HG02981 (cell line): ENCODE data around the gene ODAD4.

Source experiments
- ATAC-seq: cut with Tn5 transposase; IDR thresholded peaks from one replicate; pipeline ENCODE4 v1.9.1; 2021; ENCODE audit warnings: mild to moderate bottlenecking, moderate library complexity; ENCODE audit not compliant: unreplicated experiment

Gene ODAD4

DNA sequence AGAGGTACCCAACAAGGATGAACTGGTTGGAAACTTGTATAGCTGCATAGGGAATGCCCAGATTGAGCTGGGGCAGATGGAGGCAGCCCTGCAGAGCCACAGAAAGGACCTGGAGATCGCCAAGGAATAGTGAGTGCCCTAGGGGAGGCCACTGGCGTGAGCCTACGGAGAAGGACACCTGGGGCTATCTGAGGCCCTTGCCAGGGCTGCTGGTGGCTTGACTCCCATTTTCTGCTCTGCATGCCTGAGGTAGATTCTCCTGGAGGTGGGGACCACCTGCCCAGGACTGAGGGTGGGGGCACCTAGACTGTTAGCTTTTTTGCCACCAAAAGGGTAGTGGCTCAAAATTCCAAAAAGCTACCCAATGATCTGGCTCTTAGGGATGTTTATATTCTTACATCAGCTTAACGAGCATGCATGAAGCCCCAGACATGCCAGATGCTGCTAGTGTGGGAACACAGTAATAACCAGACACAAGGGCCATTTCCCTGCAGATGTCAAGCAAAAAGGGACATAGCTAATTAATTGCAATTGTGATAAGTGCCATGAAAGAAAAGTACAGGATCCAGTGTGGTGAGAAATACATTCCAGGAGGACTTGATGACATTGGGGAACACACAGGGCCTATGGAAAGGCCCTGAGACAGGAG is 8.8 kb downstream of the ODAD4 start:
- ATAC-seq = no peak

- ATAC-seq = no peak
These were observed 9.3 kb downstream of the ODAD4 start for GRCh38 chr17:41939693-41940090.

GRCh38 chr17:41941168-41941567 is 10.8 kb downstream of the ODAD4 start:
- no peak for ATAC-seq

GRCh38 chr17:41942626-41943373 is 12.4 kb downstream of the ODAD4 start:
- ATAC-seq = no peak

DNA sequence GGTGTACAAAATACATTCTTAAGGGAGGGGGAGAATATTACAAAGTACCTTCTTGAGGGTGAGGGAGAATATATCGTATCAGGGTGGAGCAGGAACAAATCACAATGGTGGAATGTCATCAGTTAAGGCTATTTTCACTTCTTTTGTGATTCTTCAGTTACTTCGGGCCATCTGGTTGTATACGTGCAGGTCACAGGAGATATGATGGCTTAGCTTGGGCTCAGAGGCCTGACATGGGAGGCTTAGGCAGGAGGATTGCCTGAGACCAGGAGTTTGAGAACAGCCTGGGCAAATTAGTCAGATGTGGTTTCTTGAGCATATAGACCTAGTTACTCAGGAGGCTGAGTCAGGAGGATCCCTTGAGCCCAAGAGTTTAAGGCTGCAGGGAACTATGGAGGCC is 13.1 kb downstream of the ODAD4 start:
- no peak for ATAC-seq

DNA sequence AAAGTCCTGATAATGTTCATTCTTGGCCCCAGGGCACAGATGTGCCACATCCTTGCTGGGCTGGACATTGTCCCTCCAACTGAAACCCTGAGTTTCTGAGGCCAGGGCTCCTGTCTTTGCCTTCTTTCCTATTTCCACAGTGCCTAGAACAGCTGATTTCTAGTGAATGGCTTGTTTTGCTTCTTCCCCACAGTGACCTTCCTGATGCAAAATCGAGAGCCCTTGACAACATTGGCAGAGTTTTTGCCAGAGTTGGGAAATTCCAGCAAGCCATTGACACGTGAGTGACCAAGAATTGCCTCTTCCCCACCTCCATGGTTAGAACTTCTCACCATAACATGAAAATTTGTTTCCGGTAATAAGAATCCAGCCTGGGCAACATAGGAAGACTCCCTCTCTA is 14.5 kb downstream of the ODAD4 start:
- no peak for ATAC-seq

- no peak for ATAC-seq
These were observed 18.5 kb downstream of the ODAD4 start for GRCh38 chr17:41948762-41949460.

DNA sequence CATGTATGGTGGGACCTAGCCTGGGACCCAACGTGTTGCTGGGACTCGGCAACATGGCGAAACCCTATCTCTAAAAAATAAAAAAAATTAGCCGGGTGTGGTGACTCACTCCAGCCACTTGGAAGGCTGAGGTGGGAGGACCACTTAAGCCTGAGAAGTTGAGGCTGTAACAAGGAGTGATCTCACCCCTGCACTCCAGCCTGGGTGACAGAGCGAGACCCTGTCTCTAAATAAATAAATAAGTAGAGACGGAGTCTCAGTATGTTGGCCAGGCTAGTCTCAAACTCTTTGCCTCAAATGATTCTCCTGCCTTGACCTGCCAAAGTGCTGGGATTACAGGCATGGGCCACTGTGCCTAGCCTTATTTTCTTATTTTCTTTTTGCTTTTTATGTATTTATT is 26.1 kb downstream of the ODAD4 start:
- no peak for ATAC-seq

- no peak for ATAC-seq
These were observed 26.8 kb downstream of the ODAD4 start for GRCh38 chr17:41957031-41957868.

DNA sequence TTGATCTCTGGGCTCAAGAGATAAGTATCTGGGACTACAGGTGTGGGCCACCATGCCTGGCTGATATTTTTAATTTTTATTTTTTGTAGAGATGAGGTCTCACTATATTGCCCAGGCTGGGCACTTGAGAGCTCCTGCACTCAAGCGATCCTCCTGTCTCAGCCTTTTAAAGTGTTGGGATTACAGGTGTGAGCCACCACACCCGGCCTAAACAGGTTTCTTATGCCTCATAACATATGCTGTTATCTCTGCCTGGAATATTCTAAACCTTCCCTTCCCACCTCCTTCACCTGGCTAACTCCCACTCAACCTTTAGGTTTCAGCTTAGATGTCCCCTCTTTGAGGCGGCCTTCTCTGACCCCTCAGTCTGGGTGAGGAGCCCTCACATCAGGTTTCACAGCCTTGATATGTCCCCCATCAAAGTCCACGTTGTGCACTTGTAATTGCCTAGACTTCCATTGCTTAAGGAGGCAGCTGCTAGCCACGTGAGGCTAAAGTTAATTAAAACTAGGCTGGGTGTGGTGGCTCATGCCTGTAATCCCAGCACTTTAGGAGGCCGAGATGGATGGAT is 27.5 kb downstream of the ODAD4 start:
- ATAC-seq = no peak

DNA sequence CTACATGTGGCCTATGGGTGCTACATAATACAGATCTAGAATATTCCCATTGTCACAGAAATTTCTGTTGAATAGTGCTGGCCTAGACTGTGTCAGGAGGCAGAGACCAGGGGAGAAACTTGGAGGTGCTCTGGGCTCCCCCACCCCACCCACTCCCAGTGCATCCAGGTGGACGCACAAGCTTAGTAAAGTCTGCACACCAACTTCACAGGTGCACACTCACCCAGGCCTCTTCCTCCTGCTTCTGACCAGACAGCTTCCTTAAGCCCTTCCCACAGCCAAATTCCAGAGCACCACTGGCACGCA is 28.6 kb downstream of the ODAD4 start:
- ATAC-seq = no peak

DNA sequence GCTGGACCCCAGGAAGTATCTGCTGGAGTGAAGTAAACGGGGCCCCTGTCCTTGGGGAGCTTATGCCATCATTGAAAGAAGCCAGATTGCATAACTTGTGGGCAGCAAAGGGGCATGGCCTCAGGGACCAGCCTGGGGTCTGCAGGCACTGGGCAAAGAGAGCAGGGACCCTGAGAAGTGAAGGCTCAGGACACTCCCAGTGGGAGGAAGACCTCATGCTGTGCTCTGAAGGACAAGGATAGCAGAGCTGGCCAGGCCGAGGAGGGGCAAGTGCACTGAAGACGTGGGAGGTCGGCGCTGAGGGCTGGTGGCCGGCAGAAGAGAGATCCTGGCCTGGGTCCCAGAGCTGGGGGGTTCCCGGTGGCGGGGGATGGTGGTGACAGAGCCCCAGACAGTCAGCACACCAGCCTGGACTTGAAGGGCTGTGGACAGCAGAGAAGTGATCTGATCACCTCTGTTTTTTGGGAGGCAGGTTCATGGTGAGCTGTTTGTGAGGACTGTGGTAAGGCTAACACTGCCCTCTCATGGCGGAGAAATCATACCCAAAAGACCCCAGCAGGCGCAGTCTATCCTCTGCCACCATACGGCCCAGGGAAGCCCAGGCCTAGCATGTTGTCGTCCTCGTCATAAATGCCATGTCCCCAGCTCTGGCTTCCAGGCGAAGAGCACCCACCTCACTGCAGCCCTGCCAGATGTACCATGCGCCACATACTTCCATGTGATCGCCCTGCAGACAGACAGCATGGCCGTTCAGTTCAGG is 29.1 kb downstream of the ODAD4 start:
- no peak for ATAC-seq

DNA sequence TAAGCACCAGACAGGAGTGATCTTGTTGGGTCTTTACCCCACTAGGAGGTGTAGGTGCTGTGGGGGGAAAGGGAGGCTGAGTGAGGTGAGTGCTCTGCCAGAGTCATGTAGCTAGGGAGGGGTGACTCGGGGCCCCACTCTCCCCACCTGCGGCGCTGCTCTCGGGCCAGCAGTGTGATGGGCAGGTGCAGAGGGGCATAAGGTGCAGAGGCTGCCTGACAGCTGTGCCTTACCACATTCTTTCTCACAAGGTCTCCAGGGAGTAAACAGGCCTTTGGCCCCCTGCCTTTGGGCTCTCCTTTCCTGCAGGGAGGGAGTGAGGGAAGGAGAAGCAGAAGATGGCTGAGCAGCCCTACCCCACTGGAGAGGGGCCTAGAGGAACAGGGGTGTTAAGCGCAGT is 31.7 kb downstream of the ODAD4 start:
- no peak for ATAC-seq

GRCh38 chr17:41962768-41963434 is 32.5 kb downstream of the ODAD4 start:
- ATAC-seq = no peak

DNA sequence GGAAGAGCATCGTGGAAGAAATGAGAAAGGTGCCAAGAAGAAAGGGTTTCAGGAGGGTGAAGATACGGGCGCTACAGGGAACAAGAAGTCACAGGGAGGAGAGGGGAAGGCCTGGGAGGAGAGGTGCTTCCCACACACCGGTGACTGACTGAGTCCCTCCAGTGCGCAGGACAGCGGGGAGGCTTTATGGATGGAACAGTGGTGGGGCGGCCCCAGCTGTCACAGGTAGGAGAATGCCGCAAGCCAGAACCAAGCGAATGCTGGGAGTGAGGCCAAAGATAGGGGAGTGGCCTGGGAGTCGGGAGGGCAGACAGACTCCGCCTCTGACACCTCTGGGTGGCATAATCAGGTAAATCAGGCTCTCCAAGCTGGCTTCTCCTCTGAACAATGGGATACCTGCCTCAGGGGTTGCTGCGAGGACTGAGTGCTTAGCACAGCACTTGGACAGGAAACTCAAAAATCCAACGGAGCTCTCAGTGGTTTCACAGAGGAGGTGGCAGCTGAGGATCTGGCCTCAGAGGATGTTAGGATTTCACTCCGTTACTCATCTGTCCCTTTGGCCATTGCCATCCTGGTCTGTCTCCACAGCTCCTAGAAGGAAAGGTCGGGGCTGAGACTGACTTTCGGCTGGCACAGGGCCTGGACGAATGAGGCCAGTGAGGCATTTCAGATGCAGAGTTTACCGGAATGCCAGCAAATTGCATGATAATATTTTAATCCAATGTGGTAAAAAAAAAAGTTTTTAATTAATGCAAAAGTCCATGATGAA is 35.5 kb downstream of the ODAD4 start:
- ATAC-seq = no peak

DNA sequence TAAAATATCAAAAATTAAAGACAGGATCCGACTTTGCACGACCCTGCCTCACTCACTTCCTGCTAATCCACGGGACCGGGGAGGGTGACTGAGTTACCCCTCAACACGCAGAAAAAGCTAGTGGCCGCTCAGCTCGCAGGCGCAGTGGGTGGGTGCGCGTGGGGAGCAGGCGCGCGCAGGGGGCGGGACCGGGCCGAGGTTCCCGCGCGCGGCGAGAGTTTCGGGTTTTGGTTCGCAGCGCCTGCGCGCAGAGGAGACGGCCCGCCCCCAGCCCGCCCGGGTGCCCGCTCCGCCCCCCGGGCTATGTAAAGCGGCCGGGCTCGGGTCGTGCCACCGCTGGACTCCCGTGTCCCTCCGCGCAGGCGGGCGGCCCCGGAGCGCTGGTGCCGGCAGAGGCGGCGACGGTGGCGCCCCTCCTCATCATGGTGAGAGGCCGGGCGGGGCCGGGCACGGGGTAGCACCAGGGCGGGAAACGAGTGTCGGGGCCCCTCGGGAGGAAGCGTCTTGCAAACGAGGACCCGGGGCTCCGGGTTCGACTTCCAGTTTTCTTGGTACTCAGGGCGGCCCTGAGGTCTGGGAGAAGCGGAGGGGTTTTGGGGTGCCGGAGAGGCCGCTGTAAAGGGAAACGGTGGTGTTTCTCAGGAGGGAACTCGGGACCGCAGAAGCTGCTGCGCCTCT is 36.2 kb downstream of the ODAD4 start, which contains the start of gene CNP:
TSS of gene CNP (plus strand) at position 333 of the 678 bp plus-strand sequence. CDS start at position 423, 90 bp downstream.
- ATAC-seq = peak; percentile 67

DNA sequence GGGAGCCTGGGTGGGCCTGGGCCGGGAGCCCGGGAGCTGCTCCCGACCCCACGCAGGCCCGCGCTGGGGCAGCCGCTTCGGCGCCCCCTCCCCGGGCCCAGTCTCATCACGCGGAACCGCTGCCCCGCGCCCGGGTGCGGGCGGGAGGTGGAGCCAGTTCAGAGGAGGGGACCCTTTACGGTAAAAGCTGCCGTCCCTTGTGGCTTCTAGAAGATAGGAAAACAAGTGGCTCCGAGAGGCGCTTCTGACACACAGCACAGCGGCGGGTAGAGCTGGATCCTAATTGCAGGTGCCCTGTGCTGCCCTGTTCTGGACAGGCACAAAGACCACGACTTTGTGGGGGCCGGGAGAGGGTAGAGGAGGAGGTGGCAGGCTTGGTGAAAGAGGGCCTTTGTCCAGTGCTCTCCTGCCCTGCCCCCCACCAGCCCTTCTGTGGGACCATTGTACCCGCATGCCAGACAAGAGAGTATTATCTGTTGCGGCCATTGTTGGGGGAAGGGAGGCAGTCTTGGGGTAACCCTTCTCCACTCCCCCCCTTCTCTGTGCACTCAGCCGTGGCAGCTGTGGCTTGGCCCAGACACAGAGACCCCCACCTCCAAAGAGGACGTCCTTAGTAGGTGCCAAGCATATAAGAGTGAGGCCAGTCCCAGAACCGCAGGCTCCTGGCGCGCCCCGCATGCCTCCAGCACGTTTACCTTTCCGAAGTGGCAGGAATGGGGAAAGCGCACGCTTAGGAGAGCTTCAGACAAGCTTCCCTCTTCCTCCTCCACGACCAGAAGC is 36.9 kb downstream of the ODAD4 start:
- peak; percentile 12 for ATAC-seq
